SK-N-SH (cell line): Measurements from ENCODE around the gene C1orf35. TPM values are rescaled to one million over a fixed set of nuclear protein-coding genes. Genes with fewer than 3 reads are reported as not detected.

ENCODE experiments used
- CTCF ChIA-PET: fragments of 300-600, 350-600 bp; formaldehyde crosslinking; extraction: SDS; loops from one replicate; lab custom pipeline; 2021; lab: Yijun Ruan, JAX
- POLR2A ChIA-PET: fragments of 350-600 bp; sonication (Branson Sonifier 250); formaldehyde crosslinking; extraction: SDS; loops from one replicate; lab custom pipeline; 2020; ENCODE audit warnings: antibody characterized with exemption, inconsistent platforms; lab: Yijun Ruan, JAX
- DNase-seq: peaks from one replicate; pipeline ENCODE4 v3.0.0; 2012
- H2AFZ ChIP-seq: fragments of 200-600 bp; sonication (generic); 2 replicates; pipeline ENCODE4 v1.8.1; 2016; ENCODE audit warnings: antibody characterized with exemption, mild to moderate bottlenecking, low read depth
- H3F3A ChIP-seq: fragments of 200-600 bp; sonication (generic); replicated peaks from 2 replicates; pipeline ENCODE3; 2016; ENCODE audit warnings: antibody characterized with exemption, mild to moderate bottlenecking; ENCODE audit not compliant: insufficient read depth
- H3K27ac ChIP-seq, 2 experiments: fragments of 200-500 bp in 1 of 2; fragments of 200-600 bp in 1 of 2; sonication (Bioruptor generic) in 1 of 2; sonication (generic), shearing (Covaris generic) in 1 of 2; 2 replicates each; pipeline versions ENCODE4 v1.5.1 to v1.6.1; 2014 to 2016; ENCODE audit warnings: low read depth in 2 of 2, inconsistent platforms in 1 of 2, low read length in 1 of 2, mild to moderate bottlenecking in 1 of 2, mixed read lengths in 1 of 2
- H3K27me3 ChIP-seq: fragments of 200-600 bp; sonication (generic), shearing (Covaris generic); 2 replicates; pipeline ENCODE4 v1.6.1; 2016; ENCODE audit warnings: mixed run types; ENCODE audit not compliant: insufficient read depth
- H3K36me3 ChIP-seq, 2 experiments: fragments of 200-500 bp in 1 of 2; fragments of 200-600 bp in 1 of 2; sonication (Bioruptor generic) in 1 of 2; sonication (generic) in 1 of 2; replicated peaks in 1 of 2; 2 replicates each; pipeline versions ENCODE3 to v1.5.1; 2014 to 2016; ENCODE audit warnings: low read length in 1 of 2, mild to moderate bottlenecking in 1 of 2; ENCODE audit not compliant: insufficient read depth in 2 of 2, control insufficient read depth in 1 of 2
- H3K4me1 ChIP-seq, 2 experiments: fragments of 200-500 bp in 1 of 2; fragments of 200-600 bp in 1 of 2; sonication (Bioruptor generic) in 1 of 2; sonication (generic), shearing (Covaris generic) in 1 of 2; 2 replicates each; pipeline versions ENCODE4 v1.5.1 to v1.6.1; 2014 to 2016; ENCODE audit warnings: low read depth in 1 of 2, low read length in 1 of 2, mixed run types in 1 of 2; ENCODE audit not compliant: insufficient read depth in 2 of 2, control insufficient read depth in 1 of 2
- H3K4me2 ChIP-seq: fragments of 200-600 bp; sonication (generic), shearing (Covaris generic); 2 replicates; pipeline ENCODE4 v1.6.1; 2017; ENCODE audit warnings: mixed run types
- H3K4me3 ChIP-seq, 2 experiments: fragments of 200-500 bp in 1 of 2; fragments of 200-600 bp in 1 of 2; sonication (Bioruptor generic) in 1 of 2; sonication (generic), shearing (Covaris generic) in 1 of 2; 2 replicates each; pipeline versions ENCODE4 v1.5.1 to v1.8.1; 2014 to 2016; ENCODE audit warnings: low read depth in 2 of 2, inconsistent platforms in 1 of 2, low read length in 1 of 2, mild to moderate bottlenecking in 1 of 2, mixed read lengths in 1 of 2, moderate library complexity in 1 of 2
- H3K79me2 ChIP-seq: fragments of 200-600 bp; sonication (generic); 2 replicates; pipeline ENCODE4 v1.8.1; 2017; ENCODE audit warnings: mild to moderate bottlenecking; ENCODE audit not compliant: insufficient read depth
- H3K9ac ChIP-seq: fragments of 200-600 bp; sonication (generic); 2 replicates; pipeline ENCODE4 v1.6.1; 2017; ENCODE audit warnings: mixed run types
- H3K9me2 ChIP-seq: fragments of 200-600 bp; sonication (generic); 2 replicates; pipeline ENCODE4 v1.6.1; 2017; ENCODE audit warnings: mixed run types
- H3K9me3 ChIP-seq: fragments of 200-600 bp; sonication (generic); 2 replicates; pipeline ENCODE4 v1.6.1; 2017; ENCODE audit warnings: mixed run types, mild to moderate bottlenecking, moderate library complexity
- H4K20me1 ChIP-seq: fragments of 200-600 bp; sonication (generic); 2 replicates; pipeline ENCODE4 v1.6.1; 2017; ENCODE audit warnings: mild to moderate bottlenecking, mixed run types; ENCODE audit not compliant: insufficient read depth
- CTCF ChIP-seq: fragments of 200-600 bp; sonication (generic); IDR thresholded peaks from 2 replicates; pipeline ENCODE4 v1.6.1; 2017; ENCODE audit warnings: antibody characterized with exemption, mild to moderate bottlenecking, moderate library complexity
- ELF1 ChIP-seq: IDR thresholded peaks from 2 replicates; pipeline ENCODE4 v1.4.0; 2012
- FOSL2 ChIP-seq: IDR thresholded peaks from 2 replicates; pipeline ENCODE4 v1.4.0; 2012; ENCODE audit warnings: low read depth, mild to moderate bottlenecking, moderate library complexity, borderline replicate concordance
- FOXM1 ChIP-seq: IDR thresholded peaks from 2 replicates; pipeline ENCODE4 v1.4.0; 2012; ENCODE audit warnings: low read depth, mild to moderate bottlenecking
- GATA2 ChIP-seq: sonication (generic); formaldehyde crosslinking; IDR thresholded peaks from 2 replicates; pipeline ENCODE4 v1.5.0; 2020; ENCODE audit warnings: mild to moderate bottlenecking, missing genetic modification reagents
- IRF3 ChIP-seq: fragments of 150-350 bp; IDR thresholded peaks from 2 replicates; pipeline ENCODE4 v1.6.1; 2016; ENCODE audit warnings: mild to moderate bottlenecking, low read depth, low read length
- JUND ChIP-seq: IDR thresholded peaks from 2 replicates; pipeline ENCODE4 v1.4.0; 2012
- NFIC ChIP-seq: IDR thresholded peaks from 2 replicates; pipeline ENCODE4 v1.4.0; 2012; ENCODE audit warnings: borderline replicate concordance
- NRF1 ChIP-seq: IDR thresholded peaks from 2 replicates; pipeline ENCODE4 v1.6.1; 2012; ENCODE audit warnings: low read depth, mild to moderate bottlenecking, low read length
- POLR2AphosphoS5 ChIP-seq: IDR thresholded peaks from 2 replicates; pipeline ENCODE4 v1.6.1; 2012; ENCODE audit warnings: low read depth, low read length
- RFX5 ChIP-seq: IDR thresholded peaks from 2 replicates; pipeline ENCODE4 v1.6.1; 2012; ENCODE audit warnings: mild to moderate bottlenecking, improper control_type of control experiment, low read length
- RXRA ChIP-seq: IDR thresholded peaks from 2 replicates; pipeline ENCODE4 v1.4.0; 2012; ENCODE audit warnings: low read depth, mild to moderate bottlenecking, borderline replicate concordance
- SMC3 ChIP-seq: IDR thresholded peaks from 2 replicates; pipeline ENCODE4 v1.6.1; 2012; ENCODE audit warnings: low read depth, low read length, improper control_type of control experiment
- TAF1 ChIP-seq: IDR thresholded peaks from 2 replicates; pipeline ENCODE4 v1.6.1; 2012; ENCODE audit warnings: low read depth, mild to moderate bottlenecking, low read length, moderate library complexity, borderline replicate concordance
- TCF12 ChIP-seq: IDR thresholded peaks from 2 replicates; pipeline ENCODE4 v1.4.0; 2012
- TEAD4 ChIP-seq: IDR thresholded peaks from 2 replicates; pipeline ENCODE4 v1.4.0; 2012; ENCODE audit warnings: mild to moderate bottlenecking, borderline replicate concordance; ENCODE audit not compliant: insufficient read depth
- USF2 ChIP-seq: fragments of 150-350 bp; IDR thresholded peaks from 2 replicates; pipeline ENCODE4 v1.6.1; 2017; ENCODE audit warnings: antibody characterized with exemption, low read length, low read depth, borderline replicate concordance
- WGBS: methylation state at CpG from one replicate; pipeline ENCODE4 v1.1.6; 2017; ENCODE audit warnings: low lambda C conversion rate; 5-methylcytosine and 5-hydroxymethylcytosine counted together
- polyA plus RNA-seq, 3 experiments: library from polyadenylated mRNA; depleted of rRNA; stranded (reverse); fragments of >200 nt; gene quantifications; 2 replicates each; pipeline ENCODE4 v1.2.3, GENCODE V29; 2012

Gene C1orf35
- polyA plus RNA-seq, 1 of the 3 experiments (the other 2 are of a cell fraction), result 42.9 TPM

GRCh38 chr1:228062085-228062791 is 40.9 kb downstream of the C1orf35 start:
- ChIA-PET CTCF (interaction anchor here (1.9 kb wide), 1 partner anchor 58 kb away, joined by 4 read pairs; no protein-coding TSS in a partner anchor), POLR2A (no interaction called here)
- Histone ChIP-seq H3K4me3 (no peak overlapping the region), H3K79me2 (no peaks in the 10 kb centered on the region), H3K4me1 (peaks cover 0 to 3% of the 10 kb centered on the region in 2 experiments; a peak in 2 of 4 replicates), H3K27ac (no peak overlapping the region), H3K36me3 (no peaks in the 10 kb centered on the region), H3K27me3 (peaks cover 36% of the 10 kb centered on the region; the same call in 1 of the 2 replicates), H2AFZ (no peak overlapping the region), H3K9ac (no peak overlapping the region), H3K9me2 (no peaks in the 10 kb centered on the region), H3K9me3 (no peaks in the 10 kb centered on the region), H4K20me1 (no peaks in the 10 kb centered on the region), H3F3A (no peaks in the 10 kb centered on the region), H3K4me2 (no peak overlapping the region)
- no peak for DNase-seq
- 61% methylated on average over 2 of the region's 9 CpGs for WGBS
- TF ChIP-seq SMC3 (no peak), GATA2 (CRISPR knock-in tag) (no peak), USF2 (no peak), TEAD4 (no peak), POLR2AphosphoS5 (no peak), FOSL2 (no peak), FOXM1 (no peak), RFX5 (no peak), TAF1 (no peak), ELF1 (no peak), CTCF (no peak), IRF3 (no peak), RXRA (no peak), TCF12 (no peak), NFIC (no peak), JUND (no peak), NRF1 (no peak)
